GM12875 (cell line): ENCODE measurements around the gene RAD51.
A peak's percentile ranks its signal among the peaks of the same experiment; 100 is the strongest.
"Not testable (repeated sequence)": the region's sequence is repeated elsewhere in the genome, so short reads cannot be mapped to it uniquely, and the experiment has no call there.

Source experiments
- H3K4me3 ChIP-seq: one replicate; pipeline ENCODE4 v1.5.1; 2011; ENCODE audit warnings: low read depth, low read length, control low read depth
- TF ChIP-seq, protein P1 (sequence below): IDR thresholded peaks from 2 replicates; pipeline ENCODE4 v1.5.1; 2011; ENCODE audit warnings: low read depth, mild to moderate bottlenecking, control low read depth, inconsistent platforms, low read length, moderate library complexity, borderline replicate concordance; ENCODE audit not compliant: insufficient read depth

RAD51 gene

DNA sequence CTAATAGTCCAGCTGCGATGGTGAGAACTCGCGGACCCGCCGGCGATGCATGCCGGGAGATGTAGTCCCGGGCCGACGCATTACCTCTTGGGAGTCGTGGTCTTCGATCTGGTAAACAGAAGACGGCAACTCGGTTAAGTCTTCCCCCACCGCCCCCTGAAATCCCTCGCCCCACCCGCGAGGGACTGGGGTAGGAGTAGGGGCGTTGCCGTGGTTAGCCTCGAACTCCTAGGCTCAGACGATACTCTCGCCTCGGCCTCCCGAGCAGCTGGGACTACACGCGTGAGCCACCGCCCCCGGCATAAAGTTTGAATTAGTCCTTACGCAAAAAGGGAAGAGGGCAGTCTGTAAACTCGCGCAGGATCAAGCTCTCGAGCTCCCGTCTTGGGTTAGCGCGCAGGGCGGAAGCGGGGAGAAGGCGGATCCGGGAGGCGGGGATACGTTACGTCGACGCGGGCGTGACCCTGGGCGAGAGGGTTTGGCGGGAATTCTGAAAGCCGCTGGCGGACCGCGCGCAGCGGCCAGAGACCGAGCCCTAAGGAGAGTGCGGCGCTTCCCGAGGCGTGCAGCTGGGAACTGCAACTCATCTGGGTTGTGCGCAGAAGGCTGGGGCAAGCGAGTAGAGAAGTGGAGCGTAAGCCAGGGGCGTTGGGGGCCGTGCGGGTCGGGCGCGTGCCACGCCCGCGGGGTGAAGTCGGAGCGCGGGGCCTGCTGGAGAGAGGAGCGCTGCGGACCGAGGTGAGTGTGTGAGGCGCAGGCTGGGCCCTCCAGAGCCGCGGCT is at the start of gene RAD51:
Gene RAD51, plus strand, starts transcription at position 487 of the 781 bp plus-strand sequence. CDS start 3,585 bp downstream, outside the sequence.
- H3K4me3 ChIP-seq: peak within 1 kb of the TSS; percentile 90
- TF ChIP-seq, protein P1, sequence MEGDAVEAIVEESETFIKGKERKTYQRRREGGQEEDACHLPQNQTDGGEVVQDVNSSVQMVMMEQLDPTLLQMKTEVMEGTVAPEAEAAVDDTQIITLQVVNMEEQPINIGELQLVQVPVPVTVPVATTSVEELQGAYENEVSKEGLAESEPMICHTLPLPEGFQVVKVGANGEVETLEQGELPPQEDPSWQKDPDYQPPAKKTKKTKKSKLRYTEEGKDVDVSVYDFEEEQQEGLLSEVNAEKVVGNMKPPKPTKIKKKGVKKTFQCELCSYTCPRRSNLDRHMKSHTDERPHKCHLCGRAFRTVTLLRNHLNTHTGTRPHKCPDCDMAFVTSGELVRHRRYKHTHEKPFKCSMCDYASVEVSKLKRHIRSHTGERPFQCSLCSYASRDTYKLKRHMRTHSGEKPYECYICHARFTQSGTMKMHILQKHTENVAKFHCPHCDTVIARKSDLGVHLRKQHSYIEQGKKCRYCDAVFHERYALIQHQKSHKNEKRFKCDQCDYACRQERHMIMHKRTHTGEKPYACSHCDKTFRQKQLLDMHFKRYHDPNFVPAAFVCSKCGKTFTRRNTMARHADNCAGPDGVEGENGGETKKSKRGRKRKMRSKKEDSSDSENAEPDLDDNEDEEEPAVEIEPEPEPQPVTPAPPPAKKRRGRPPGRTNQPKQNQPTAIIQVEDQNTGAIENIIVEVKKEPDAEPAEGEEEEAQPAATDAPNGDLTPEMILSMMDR: no peak

GRCh38 chr15:40647523-40647922 is 47.5 kb upstream of the RAD51 start:
- TF ChIP-seq, protein P1: no peak
- no peak overlapping the region for H3K4me3 ChIP-seq

DNA sequence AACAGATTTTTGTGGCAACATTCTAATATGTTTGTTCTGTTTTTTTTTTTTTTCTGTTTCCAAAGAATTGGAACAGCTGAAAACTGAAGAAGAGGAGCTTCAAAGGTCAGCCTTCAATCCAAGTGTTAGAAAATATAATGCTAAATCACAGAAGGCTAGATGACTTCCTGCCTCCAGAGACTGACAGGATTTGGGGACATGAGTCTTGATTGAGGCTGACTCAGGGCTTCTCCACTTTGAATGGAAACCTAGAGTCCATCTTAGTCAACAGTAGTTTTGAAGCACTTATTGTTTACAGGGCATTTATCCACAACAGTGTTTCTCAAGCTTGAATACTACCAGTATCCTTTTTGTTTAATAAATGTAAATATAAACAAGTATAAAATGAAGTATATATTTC is 44.5 kb upstream of the RAD51 start:
- TF ChIP-seq, protein P1: no peak
- no peak overlapping the region for H3K4me3 ChIP-seq

DNA sequence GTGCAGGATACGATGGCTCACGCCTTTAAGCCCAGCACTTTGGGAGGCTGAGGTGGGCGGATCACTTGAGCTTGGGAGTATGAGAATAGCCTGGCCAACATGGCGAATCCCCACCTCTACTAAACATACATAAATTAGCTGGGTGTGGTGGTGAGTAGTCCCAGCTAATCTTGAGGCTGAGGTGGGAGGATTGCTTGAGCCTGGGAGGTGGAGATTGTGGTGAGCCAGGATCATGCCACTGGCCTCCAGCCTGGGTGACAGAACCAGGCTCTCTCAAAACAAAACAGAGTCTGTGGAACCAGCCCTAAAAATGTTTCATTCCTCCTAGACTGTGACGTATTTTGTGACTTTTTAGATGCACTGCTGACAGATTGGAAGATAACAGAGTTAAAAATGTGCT is 34.3 kb upstream of the RAD51 start:
- TF ChIP-seq, protein P1: no peak
- H3K4me3 ChIP-seq: no peak overlapping the region

GRCh38 chr15:40664909-40665308 is 30.1 kb upstream of the RAD51 start:
- TF ChIP-seq, protein P1: no peak
- H3K4me3 ChIP-seq: no peak overlapping the region

DNA sequence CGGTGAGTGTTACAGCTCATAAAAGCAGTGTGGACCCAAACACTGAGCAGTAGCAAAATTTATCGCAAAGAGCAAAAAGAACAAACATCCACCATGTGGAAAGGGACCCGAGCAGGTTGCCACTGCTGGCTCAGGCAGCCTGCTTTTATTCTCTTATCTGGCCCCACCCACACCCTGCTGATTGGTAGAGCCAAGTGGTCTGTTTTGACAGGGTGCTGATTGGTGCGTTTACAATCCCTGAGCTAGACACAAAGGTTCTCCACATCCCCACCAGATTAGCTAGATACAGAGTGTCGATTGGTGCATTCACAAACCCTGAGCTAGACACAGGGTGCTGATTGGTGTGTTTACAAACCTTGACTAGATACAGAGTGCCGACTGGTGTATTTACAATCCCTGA is 18.7 kb upstream of the RAD51 start:
- not testable (repeated sequence) for H3K4me3 ChIP-seq

DNA sequence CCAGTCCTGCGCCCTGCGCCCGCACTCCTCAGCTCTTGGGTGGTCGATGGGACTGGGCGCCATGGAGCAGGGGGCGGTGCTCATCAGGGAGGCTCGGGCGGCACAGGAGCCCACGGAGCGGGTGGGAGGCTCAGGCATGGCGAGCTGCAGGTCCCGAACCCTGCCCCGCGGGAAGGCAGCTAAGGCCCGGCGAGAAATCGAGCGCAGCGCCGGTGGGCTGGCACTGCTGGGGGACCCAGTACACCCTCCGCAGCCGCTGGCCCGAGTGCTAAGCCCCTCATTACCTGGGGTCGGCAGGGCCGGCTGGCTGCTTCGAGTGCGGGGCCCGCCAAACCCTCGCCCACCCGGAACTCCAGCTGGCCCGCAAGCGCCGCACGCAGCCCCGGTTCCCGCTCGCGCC is 18.1 kb upstream of the RAD51 start:
- not testable (repeated sequence) for H3K4me3 ChIP-seq

DNA sequence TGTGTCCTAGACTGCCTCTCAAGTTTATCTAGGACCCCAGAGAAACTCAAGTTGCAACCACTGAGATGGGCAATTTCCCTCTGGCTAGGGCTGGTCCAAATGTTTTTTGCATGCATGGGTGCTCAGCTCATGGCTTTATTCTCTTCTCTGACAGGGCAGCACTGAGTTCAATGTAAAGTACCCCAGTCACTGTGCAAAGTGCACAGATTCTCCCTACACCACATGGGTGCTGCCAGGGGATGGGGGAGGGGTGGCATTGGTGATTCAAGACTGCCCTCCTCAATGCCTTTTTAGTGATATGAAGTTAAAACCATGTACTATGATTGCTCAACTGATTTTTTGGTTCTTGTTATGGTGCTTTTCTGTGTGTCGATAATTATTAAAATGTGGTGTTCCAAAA is 14.8 kb upstream of the RAD51 start:
- H3K4me3 ChIP-seq: no peak overlapping the region
- TF ChIP-seq, protein P1: no peak

- not testable (repeated sequence) for H3K4me3 ChIP-seq
Observed at GRCh38 chr15:40680959-40681358, 14.0 kb upstream of the RAD51 start.
